Prostate gland (tissue), 2 donors: ENCODE measurements around the gene PABPN1L. TPM values are rescaled to one million over a fixed set of nuclear protein-coding genes. Genes with fewer than 3 reads are reported as not detected.

ENCODE experiments used
- DNase-seq: peaks from one replicate; pipeline ENCODE4 v3.0.0-alpha.2; 2019; ENCODE audit warnings: low spot score
- H3K27ac ChIP-seq, 2 donors: fragments of 200-600 bp; sonication (generic); 2 replicates each; pipeline ENCODE4 v1.5.1; 2017 to 2019
- H3K27me3 ChIP-seq: fragments of 200-600 bp; sonication (generic); replicated peaks from 2 replicates; pipeline ENCODE4 v1.5.1; 2019; ENCODE audit not compliant: insufficient read depth
- H3K36me3 ChIP-seq, 2 donors: fragments of 200-600 bp; sonication (generic); 1 replicate in 1 of 2; 2 replicates in 1 of 2; pipeline versions ENCODE4 v1.5.1 to v1.8.1; 2017 to 2019
- H3K4me1 ChIP-seq: fragments of 200-600 bp; sonication (generic); replicated peaks from 2 replicates; pipeline ENCODE4 v1.5.1; 2019
- H3K4me3 ChIP-seq, 2 donors: fragments of 200-600 bp; sonication (generic); 2 replicates each; pipeline ENCODE4 v1.5.1; 2017 to 2019
- H3K9me3 ChIP-seq: fragments of 200-600 bp; sonication (generic); 2 replicates; pipeline ENCODE4 v1.5.1; 2017
- POLR2A ChIP-seq: fragments of 450-650 bp; IDR thresholded peaks from one replicate; pipeline ENCODE4 v1.6.1; 2016; ENCODE audit warnings: antibody characterized with exemption, mild to moderate bottlenecking
- POLR2AphosphoS5 ChIP-seq: sonication (generic); formaldehyde crosslinking; IDR thresholded peaks from one replicate; pipeline ENCODE4 v1.6.1; 2017; ENCODE audit warnings: antibody characterized with exemption
- WGBS: methylation state at CpG from one replicate; pipeline ENCODE4 v1.1.5; 2018; 5-methylcytosine and 5-hydroxymethylcytosine counted together
- intact Hi-C: fragments of 100-400 bp; cut with DNase I; formaldehyde crosslinking; loops from one replicate; pipeline ENCODE4 v1.14.2; 2022
- total RNA-seq, 2 donors: library from RNA; depleted of rRNA; stranded (reverse); fragments of >200 nt; gene quantifications; one replicate each; pipeline ENCODE4 v1.1.0, GENCODE V29; 2016
- TF ChIP-seq, protein P1 (sequence below), 4 experiments: fragments of 200-600 bp in 2 of 4; fragments of 450-650 bp in 2 of 4; sonication (generic) in 2 of 4; IDR thresholded peaks; 1 replicate in 3 of 4; 2 replicates in 1 of 4; pipeline ENCODE4 v1.5.1; 2016 to 2019; ENCODE audit warnings: antibody characterized with exemption in 4 of 4, mild to moderate bottlenecking in 2 of 4, moderate library complexity in 2 of 4

The PABPN1L gene
- total RNA-seq, 2 donors from 2014 or later = 4.1 TPM; not detected in 1

DNA sequence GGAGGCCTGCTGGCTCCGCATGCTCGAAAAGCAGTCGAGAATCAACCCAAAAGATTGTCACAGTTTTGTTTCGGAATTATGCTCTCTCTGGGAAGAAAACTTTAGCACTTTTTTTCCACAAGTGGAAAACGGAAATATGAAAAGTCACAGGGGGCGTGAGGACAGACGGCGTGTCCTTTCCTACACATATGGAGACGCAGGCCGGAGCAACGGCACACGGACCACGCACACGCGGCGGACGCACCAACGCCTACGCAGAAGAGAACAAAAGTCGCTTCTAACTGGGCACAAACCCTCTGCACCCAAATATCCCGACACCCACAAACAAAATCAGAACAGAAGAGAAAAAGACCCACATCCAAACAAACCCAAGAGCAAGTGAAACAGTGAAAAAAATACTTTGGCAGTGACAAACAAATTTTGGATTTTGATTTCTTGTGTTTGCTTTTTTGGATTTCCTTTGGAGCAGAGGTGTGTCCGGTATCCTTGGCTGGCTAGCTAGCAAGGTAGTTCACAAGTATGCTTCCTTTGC lies 9.3 kb upstream of the PABPN1L start:
- no peak for DNase-seq
- Histone ChIP-seq H3K27ac (no peak overlapping the region), H3K36me3 (no peaks in the 10 kb centered on the region), H3K27me3 (no peaks in the 10 kb centered on the region), H3K4me1 (no peaks in the 10 kb centered on the region), H3K9me3 (no peaks in the 10 kb centered on the region), H3K4me3 (no peak overlapping the region)
- 95% methylated on average over 22 of the region's 22 CpGs for WGBS
- TF ChIP-seq POLR2A = no peak
- no peak for TF ChIP-seq POLR2AphosphoS5
- TF ChIP-seq, protein P1, sequence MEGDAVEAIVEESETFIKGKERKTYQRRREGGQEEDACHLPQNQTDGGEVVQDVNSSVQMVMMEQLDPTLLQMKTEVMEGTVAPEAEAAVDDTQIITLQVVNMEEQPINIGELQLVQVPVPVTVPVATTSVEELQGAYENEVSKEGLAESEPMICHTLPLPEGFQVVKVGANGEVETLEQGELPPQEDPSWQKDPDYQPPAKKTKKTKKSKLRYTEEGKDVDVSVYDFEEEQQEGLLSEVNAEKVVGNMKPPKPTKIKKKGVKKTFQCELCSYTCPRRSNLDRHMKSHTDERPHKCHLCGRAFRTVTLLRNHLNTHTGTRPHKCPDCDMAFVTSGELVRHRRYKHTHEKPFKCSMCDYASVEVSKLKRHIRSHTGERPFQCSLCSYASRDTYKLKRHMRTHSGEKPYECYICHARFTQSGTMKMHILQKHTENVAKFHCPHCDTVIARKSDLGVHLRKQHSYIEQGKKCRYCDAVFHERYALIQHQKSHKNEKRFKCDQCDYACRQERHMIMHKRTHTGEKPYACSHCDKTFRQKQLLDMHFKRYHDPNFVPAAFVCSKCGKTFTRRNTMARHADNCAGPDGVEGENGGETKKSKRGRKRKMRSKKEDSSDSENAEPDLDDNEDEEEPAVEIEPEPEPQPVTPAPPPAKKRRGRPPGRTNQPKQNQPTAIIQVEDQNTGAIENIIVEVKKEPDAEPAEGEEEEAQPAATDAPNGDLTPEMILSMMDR (IDR thresholded peaks at IDR 0.05) = no peak
- intact Hi-C loops = no loop called here

DNA sequence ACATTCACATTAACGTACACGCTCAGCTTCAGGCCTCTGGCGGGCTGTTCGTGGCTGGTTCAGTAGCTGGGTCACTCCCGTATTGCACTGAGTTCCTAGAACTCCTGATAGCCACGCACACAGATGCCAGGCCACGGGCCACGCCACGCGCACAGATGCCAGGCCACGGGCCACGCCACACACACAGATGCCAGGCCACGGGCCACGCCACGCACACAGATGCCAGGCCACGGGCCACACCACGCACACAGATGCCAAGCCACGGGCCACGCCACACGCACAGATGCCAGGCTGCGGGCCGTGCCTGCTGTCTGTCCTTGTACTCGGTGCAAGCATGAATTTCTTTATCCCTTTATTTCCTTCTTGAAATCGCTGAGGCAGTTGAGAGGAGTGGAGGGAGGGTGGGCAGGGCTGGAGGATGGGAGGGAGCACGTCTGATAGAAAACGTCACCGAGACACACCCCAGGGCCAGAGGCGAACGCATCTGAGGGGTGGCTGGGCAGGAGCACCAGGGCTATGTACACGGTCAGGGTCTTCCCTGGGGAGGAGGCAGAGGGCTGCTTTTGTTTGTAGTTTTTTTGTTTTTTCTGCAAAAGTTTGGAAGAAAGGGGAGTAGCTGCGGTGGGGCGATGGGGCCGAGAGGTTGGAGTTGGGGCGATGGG lies 8.6 kb upstream of the PABPN1L start:
- TF ChIP-seq POLR2A (no peak), POLR2AphosphoS5 (no peak)
- TF ChIP-seq, protein P1 (IDR thresholded peaks at IDR 0.05) = no peak
- WGBS = 93% methylated on average over 34 of the region's 34 CpGs
- H3K27ac ChIP-seq = no peak overlapping the region
- intact Hi-C loops = no loop called here
- H3K36me3 ChIP-seq = no peaks in the 10 kb centered on the region
- H3K27me3 ChIP-seq = no peaks in the 10 kb centered on the region
- H3K9me3 ChIP-seq = no peaks in the 10 kb centered on the region
- no peak overlapping the region for H3K4me3 ChIP-seq
- no peak for DNase-seq
- no peaks in the 10 kb centered on the region for H3K4me1 ChIP-seq

DNA sequence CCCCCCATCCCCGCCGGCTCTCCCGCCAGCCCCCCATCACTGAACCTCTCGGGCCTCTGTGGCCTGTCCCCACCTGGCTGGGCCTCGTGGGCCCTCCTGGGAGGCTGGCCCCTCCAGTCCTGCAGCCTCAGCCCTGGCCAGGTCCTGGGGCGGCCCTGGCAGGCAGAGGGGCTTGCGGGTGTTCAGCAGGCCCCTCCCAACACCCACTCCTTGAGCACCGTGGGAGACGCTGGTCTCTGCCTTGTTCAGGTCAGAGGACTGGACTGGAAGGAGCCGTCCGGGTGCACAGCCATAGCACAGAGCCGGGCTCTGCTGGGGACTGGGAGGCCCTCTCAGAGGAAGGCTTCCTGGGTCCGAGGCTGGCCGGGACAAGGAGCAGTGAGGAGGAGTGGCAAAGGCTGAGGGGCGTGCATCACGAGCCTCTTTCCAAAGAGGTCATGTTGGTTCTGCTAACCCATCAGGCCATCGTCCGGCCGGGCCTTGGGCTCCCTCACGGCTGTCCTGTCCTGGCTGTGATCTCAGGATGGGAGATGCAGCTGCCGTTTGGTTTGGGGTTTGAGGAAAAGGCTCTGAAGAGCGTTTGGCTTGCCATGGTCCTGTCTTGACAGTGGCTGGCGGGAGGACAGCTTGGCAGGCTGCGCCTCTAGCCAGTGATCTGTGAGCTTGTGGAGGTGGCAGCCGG lies 6.3 kb upstream of the PABPN1L start:
- H3K9me3 ChIP-seq = no peaks in the 10 kb centered on the region
- no peak for DNase-seq
- no peak overlapping the region for H3K4me3 ChIP-seq
- WGBS = 80% methylated on average over 25 of the region's 25 CpGs
- H3K4me1 ChIP-seq = no peaks in the 10 kb centered on the region
- no peak overlapping the region for H3K27ac ChIP-seq
- H3K27me3 ChIP-seq = no peaks in the 10 kb centered on the region
- no peak for TF ChIP-seq POLR2AphosphoS5
- no peak for TF ChIP-seq POLR2A
- TF ChIP-seq, protein P1 (IDR thresholded peaks at IDR 0.05) = no peak
- H3K36me3 ChIP-seq = no peaks in the 10 kb centered on the region
- intact Hi-C loops = no loop called here

DNA sequence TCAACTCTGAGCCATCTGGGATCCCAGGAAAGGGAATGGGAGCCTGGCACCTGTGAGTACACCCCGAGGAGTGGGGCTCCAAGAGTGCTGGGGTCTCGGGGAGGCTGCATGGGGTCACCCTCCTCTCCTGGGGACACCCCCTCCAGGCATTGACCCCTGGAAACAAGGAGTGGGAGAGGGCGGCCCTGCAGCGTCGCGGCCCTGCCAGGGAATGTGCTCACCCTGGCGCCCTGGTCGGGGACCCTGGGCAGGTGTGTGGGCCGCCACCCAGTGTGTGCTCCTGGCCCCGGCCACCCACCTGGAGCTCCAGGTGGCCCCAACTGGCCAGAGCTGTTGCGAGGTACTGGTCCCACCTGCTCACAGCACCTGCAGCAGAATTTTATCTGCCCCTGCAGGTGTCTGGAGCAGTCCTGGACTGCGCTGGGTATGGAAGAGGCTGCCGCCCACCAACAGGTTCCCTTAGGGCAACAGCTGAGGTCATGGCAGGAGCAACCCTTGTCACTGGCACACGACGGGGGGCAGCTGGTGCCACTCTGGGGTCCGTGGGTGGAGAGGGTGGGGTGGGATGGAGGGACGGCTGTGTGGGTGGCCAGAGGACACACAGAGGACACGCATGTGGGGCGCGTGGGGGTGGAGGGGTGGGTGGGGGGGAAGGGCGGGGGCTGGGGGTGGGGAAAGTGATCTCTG lies 5.4 kb upstream of the PABPN1L start:
- no peak for DNase-seq
- H3K36me3 ChIP-seq = no peaks in the 10 kb centered on the region
- no peak overlapping the region for H3K27ac ChIP-seq
- WGBS = 87% methylated on average over 20 of the region's 21 CpGs
- H3K4me1 ChIP-seq = no peaks in the 10 kb centered on the region
- intact Hi-C loops = no loop called here
- no peak overlapping the region for H3K4me3 ChIP-seq
- TF ChIP-seq POLR2A = no peak
- no peak for TF ChIP-seq POLR2AphosphoS5
- TF ChIP-seq, protein P1 (IDR thresholded peaks at IDR 0.05) = no peak
- no peaks in the 10 kb centered on the region for H3K27me3 ChIP-seq
- no peaks in the 10 kb centered on the region for H3K9me3 ChIP-seq
